ENCODE data around the gene CCDC3.

DNA sequence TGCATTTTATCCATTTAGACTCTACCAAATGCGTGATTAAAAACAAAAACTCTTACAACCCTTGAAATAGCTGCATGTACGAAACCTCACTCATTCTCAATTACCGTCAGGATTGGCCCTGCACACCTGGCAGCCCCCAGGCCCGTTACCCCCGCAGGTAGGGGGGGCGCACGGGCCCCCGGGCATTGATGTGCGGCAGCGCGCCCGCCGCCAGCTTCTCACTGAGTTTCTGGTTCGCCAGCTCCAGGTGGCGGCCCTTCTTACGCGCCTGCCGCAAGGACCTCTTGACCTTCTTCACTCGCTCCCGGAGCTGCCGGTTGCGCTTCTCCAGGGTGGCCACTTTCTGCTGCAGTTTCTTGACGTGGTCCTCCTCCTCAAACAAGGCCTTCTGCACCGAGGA is 103.2 kb downstream of the CCDC3 start:
- TF ChIP-seq NFIC (IDR thresholded peaks at IDR 0.05) = no peak
- TF ChIP-seq, protein P1, sequence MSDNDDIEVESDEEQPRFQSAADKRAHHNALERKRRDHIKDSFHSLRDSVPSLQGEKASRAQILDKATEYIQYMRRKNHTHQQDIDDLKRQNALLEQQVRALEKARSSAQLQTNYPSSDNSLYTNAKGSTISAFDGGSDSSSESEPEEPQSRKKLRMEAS (IDR thresholded peaks at IDR 0.05) = no peak
- TF ChIP-seq EP300 (IDR thresholded peaks at IDR 0.05; ENCODE audit: borderline replicate concordance) = no peak
- TF ChIP-seq, protein P2, sequence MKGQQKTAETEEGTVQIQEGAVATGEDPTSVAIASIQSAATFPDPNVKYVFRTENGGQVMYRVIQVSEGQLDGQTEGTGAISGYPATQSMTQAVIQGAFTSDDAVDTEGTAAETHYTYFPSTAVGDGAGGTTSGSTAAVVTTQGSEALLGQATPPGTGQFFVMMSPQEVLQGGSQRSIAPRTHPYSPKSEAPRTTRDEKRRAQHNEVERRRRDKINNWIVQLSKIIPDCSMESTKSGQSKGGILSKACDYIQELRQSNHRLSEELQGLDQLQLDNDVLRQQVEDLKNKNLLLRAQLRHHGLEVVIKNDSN (IDR thresholded peaks at IDR 0.05) = no peak
- TF ChIP-seq, protein P3, sequence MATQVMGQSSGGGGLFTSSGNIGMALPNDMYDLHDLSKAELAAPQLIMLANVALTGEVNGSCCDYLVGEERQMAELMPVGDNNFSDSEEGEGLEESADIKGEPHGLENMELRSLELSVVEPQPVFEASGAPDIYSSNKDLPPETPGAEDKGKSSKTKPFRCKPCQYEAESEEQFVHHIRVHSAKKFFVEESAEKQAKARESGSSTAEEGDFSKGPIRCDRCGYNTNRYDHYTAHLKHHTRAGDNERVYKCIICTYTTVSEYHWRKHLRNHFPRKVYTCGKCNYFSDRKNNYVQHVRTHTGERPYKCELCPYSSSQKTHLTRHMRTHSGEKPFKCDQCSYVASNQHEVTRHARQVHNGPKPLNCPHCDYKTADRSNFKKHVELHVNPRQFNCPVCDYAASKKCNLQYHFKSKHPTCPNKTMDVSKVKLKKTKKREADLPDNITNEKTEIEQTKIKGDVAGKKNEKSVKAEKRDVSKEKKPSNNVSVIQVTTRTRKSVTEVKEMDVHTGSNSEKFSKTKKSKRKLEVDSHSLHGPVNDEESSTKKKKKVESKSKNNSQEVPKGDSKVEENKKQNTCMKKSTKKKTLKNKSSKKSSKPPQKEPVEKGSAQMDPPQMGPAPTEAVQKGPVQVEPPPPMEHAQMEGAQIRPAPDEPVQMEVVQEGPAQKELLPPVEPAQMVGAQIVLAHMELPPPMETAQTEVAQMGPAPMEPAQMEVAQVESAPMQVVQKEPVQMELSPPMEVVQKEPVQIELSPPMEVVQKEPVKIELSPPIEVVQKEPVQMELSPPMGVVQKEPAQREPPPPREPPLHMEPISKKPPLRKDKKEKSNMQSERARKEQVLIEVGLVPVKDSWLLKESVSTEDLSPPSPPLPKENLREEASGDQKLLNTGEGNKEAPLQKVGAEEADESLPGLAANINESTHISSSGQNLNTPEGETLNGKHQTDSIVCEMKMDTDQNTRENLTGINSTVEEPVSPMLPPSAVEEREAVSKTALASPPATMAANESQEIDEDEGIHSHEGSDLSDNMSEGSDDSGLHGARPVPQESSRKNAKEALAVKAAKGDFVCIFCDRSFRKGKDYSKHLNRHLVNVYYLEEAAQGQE (IDR thresholded peaks at IDR 0.05; ENCODE audit: low read depth) = no peak
- TF ChIP-seq RAD21 (IDR thresholded peaks at IDR 0.05; ENCODE audit: low read depth) = no peak
- no peak for TF ChIP-seq CEBPB (IDR thresholded peaks at IDR 0.05)
- TF ChIP-seq TCF12 (IDR thresholded peaks at IDR 0.05; ENCODE audit: low read depth) = no peak
- TF ChIP-seq YY1 (IDR thresholded peaks at IDR 0.05; ENCODE audit: low read depth) = no peak
- no peak for TF ChIP-seq TAF1 (IDR thresholded peaks at IDR 0.05; ENCODE audit: low read depth)

All from Ishikawa (cell line).